SK-N-SH treated with all-trans-retinoic acid at 6 μM for 48 hours (cell line): Measurements from ENCODE around the gene TBCE.
A peak's percentile ranks its signal among the peaks of the same experiment; 100 is the strongest.

Source experiments
- ATAC-seq: fragments of 200-7000 bp; cut with Tn5 transposase; 3 replicates; pipeline ENCODE4 v1.9.1; 2020; ENCODE audit warnings: mild to moderate bottlenecking, moderate library complexity
- ARNTL ChIP-seq: fragments of 450-650 bp; formaldehyde crosslinking; IDR thresholded peaks from 2 replicates; pipeline ENCODE4 v1.5.0; 2020; ENCODE audit warnings: low read depth, mild to moderate bottlenecking, moderate library complexity, borderline replicate concordance
- BACH2 ChIP-seq: fragments of 250-450 bp; sonication (Bioruptor Pico); IDR thresholded peaks from 2 replicates; pipeline ENCODE4 v1.9.0; 2021; ENCODE audit warnings: mild to moderate bottlenecking, borderline replicate concordance
- CREB5 ChIP-seq: fragments of 250-450 bp; sonication (Bioruptor Pico); IDR thresholded peaks from 2 replicates; pipeline ENCODE4 v1.5.1; 2020; ENCODE audit warnings: low read depth, mild to moderate bottlenecking, moderate library complexity
- CSDC2 ChIP-seq: fragments of 250-450 bp; sonication (Bioruptor Pico); IDR thresholded peaks from 2 replicates; pipeline ENCODE4 v1.5.0; 2020; ENCODE audit warnings: mild to moderate bottlenecking, moderate library complexity
- CSRNP3 ChIP-seq: fragments of 250-450 bp; sonication (Bioruptor Pico); IDR thresholded peaks from 2 replicates; pipeline ENCODE4 v1.5.1; 2021; ENCODE audit warnings: mild to moderate bottlenecking, moderate library complexity
- ESRRG ChIP-seq: fragments of 250-450 bp; sonication (Bioruptor Pico); IDR thresholded peaks from 2 replicates; pipeline ENCODE4 v1.6.1; 2021; ENCODE audit warnings: mild to moderate bottlenecking
- GLIS3 ChIP-seq: fragments of 250-450 bp; sonication (Bioruptor Pico); IDR thresholded peaks from 2 replicates; pipeline ENCODE4 v1.5.0; 2020; ENCODE audit warnings: mild to moderate bottlenecking, moderate library complexity
- ISL1 ChIP-seq: fragments of 250-450 bp; sonication (Bioruptor Pico); IDR thresholded peaks from 2 replicates; pipeline ENCODE4 v2.1.2; 2022; ENCODE audit warnings: mild to moderate bottlenecking, moderate library complexity
- OSR1 ChIP-seq: fragments of 250-450 bp; sonication (Bioruptor Pico); IDR thresholded peaks from 2 replicates; pipeline ENCODE4 v1.8.0; 2022; ENCODE audit warnings: moderate library complexity, mild to moderate bottlenecking, inconsistent platforms
- PPARA ChIP-seq: fragments of 250-450 bp; sonication (Bioruptor Pico); IDR thresholded peaks from 2 replicates; pipeline ENCODE4 v1.5.0; 2020; ENCODE audit warnings: mild to moderate bottlenecking, borderline replicate concordance
- SNAI2 ChIP-seq: fragments of 250-450 bp; sonication (Bioruptor Pico); IDR thresholded peaks from 2 replicates; pipeline ENCODE4 v1.5.0; 2020; ENCODE audit warnings: mild to moderate bottlenecking, moderate library complexity
- TCF4 ChIP-seq: fragments of 250-450 bp; sonication (Bioruptor Pico); IDR thresholded peaks from 2 replicates; pipeline ENCODE4 v1.8.0; 2021; ENCODE audit warnings: mild to moderate bottlenecking, moderate library complexity, borderline replicate concordance
- TOX ChIP-seq: fragments of 250-450 bp; sonication (Bioruptor Pico); IDR thresholded peaks from 2 replicates; pipeline ENCODE4 v1.8.0; 2021; ENCODE audit warnings: mild to moderate bottlenecking, moderate library complexity, borderline replicate concordance
- TSHZ2 ChIP-seq: fragments of 250-450 bp; sonication (Bioruptor Pico); IDR thresholded peaks from 2 replicates; pipeline ENCODE4 v1.5.0; 2020; ENCODE audit warnings: mild to moderate bottlenecking, moderate library complexity
- ZC3H10 ChIP-seq: fragments of 250-450 bp; sonication (Bioruptor Pico); IDR thresholded peaks from 2 replicates; pipeline ENCODE4 v1.5.1; 2021; ENCODE audit warnings: mild to moderate bottlenecking, moderate library complexity
- ZFP3 ChIP-seq: fragments of 250-450 bp; sonication (Bioruptor Pico); IDR thresholded peaks from 2 replicates; pipeline ENCODE4 v1.5.0; 2020; ENCODE audit warnings: mild to moderate bottlenecking, moderate library complexity
- ZNF70 ChIP-seq: fragments of 450-650 bp; formaldehyde crosslinking; IDR thresholded peaks from 2 replicates; pipeline ENCODE4 v1.5.0; 2020; ENCODE audit warnings: mild to moderate bottlenecking, moderate library complexity
- TF ChIP-seq, protein P1 (sequence below): fragments of 250-450 bp; sonication (Bioruptor Pico); IDR thresholded peaks from 2 replicates; pipeline ENCODE4 v1.8.0; 2021; ENCODE audit warnings: low read depth, mild to moderate bottlenecking, moderate library complexity, borderline replicate concordance
- TF ChIP-seq, protein P2 (sequence below): fragments of 250-450 bp; sonication (Bioruptor Pico); IDR thresholded peaks from 2 replicates; pipeline ENCODE4 v1.8.0; 2020; ENCODE audit warnings: mild to moderate bottlenecking, moderate library complexity, borderline replicate concordance

The TBCE gene

GRCh38 chr1:235328271-235329138 is 38.7 kb upstream of the TBCE start, which contains the start of gene GGPS1:
GGPS1 (plus strand) TSS chr1:235328570; CDS start chr1:235335265, 6,695 bp downstream.
- no peak for TF ChIP-seq SNAI2 (CRISPR knock-in tag)
- no peak for TF ChIP-seq ARNTL
- TF ChIP-seq, protein P1, sequence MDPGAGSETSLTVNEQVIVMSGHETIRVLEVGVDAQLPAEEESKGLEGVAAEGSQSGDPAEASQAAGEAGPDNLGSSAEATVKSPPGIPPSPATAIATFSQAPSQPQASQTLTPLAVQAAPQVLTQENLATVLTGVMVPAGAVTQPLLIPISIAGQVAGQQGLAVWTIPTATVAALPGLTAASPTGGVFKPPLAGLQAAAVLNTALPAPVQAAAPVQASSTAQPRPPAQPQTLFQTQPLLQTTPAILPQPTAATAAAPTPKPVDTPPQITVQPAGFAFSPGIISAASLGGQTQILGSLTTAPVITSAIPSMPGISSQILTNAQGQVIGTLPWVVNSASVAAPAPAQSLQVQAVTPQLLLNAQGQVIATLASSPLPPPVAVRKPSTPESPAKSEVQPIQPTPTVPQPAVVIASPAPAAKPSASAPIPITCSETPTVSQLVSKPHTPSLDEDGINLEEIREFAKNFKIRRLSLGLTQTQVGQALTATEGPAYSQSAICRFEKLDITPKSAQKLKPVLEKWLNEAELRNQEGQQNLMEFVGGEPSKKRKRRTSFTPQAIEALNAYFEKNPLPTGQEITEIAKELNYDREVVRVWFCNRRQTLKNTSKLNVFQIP (CRISPR knock-in tag), result no peak
- no peak for TF ChIP-seq CSRNP3
- TF ChIP-seq GLIS3 (CRISPR knock-in tag), result no peak
- no peak for TF ChIP-seq CREB5 (CRISPR knock-in tag)
- peak; percentile 89 for ATAC-seq

- ATAC-seq, result peak; percentile 22
- TF ChIP-seq, protein P1 (CRISPR knock-in tag), result peak; percentile 27; the same call in 1 of the 2 replicates
- no peak for TF ChIP-seq ZNF70 (CRISPR knock-in tag)
- TF ChIP-seq, all 23 proteins: peak for 1
These were observed 37.9 kb upstream of the TBCE start for GRCh38 chr1:235329139-235329902.

- no peak for ATAC-seq
- TF ChIP-seq BACH2 (CRISPR knock-in tag), result no peak
- TF ChIP-seq, protein P1 (CRISPR knock-in tag), result no peak
- no peak for TF ChIP-seq ISL1 (CRISPR knock-in tag)
- no peak for TF ChIP-seq GLIS3 (CRISPR knock-in tag)
- TF ChIP-seq ZFP3 (CRISPR knock-in tag), result no peak
These were observed 36.3 kb upstream of the TBCE start for GRCh38 chr1:235330918-235331285.

GRCh38 chr1:235331401-235331800 is 35.8 kb upstream of the TBCE start:
- ATAC-seq, result no peak
- TF ChIP-seq ESRRG, result no peak
- no peak for TF ChIP-seq PPARA (CRISPR knock-in tag)
- TF ChIP-seq TOX (CRISPR knock-in tag), result no peak
- TF ChIP-seq TSHZ2 (CRISPR knock-in tag), result no peak
- TF ChIP-seq CSDC2 (CRISPR knock-in tag), result no peak
- TF ChIP-seq TCF4 (CRISPR knock-in tag), result no peak
- TF ChIP-seq, protein P2, sequence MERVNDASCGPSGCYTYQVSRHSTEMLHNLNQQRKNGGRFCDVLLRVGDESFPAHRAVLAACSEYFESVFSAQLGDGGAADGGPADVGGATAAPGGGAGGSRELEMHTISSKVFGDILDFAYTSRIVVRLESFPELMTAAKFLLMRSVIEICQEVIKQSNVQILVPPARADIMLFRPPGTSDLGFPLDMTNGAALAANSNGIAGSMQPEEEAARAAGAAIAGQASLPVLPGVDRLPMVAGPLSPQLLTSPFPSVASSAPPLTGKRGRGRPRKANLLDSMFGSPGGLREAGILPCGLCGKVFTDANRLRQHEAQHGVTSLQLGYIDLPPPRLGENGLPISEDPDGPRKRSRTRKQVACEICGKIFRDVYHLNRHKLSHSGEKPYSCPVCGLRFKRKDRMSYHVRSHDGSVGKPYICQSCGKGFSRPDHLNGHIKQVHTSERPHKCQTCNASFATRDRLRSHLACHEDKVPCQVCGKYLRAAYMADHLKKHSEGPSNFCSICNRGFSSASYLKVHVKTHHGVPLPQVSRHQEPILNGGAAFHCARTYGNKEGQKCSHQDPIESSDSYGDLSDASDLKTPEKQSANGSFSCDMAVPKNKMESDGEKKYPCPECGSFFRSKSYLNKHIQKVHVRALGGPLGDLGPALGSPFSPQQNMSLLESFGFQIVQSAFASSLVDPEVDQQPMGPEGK, result no peak
- no peak for TF ChIP-seq OSR1
- TF ChIP-seq CREB5 (CRISPR knock-in tag), result no peak
- no peak for TF ChIP-seq ZC3H10 (CRISPR knock-in tag)
